Transverse colon (tissue), 3 donors: ENCODE data around the gene PGA3.

Experiments used
- EP300 ChIP-seq: sonication (generic); formaldehyde crosslinking; IDR thresholded peaks from one replicate; pipeline ENCODE4 v1.6.1; 2017; ENCODE audit warnings: antibody characterized with exemption, low read depth
- TF ChIP-seq, protein P1 (sequence below), 5 experiments: fragments of 200-600 bp in 3 of 5; fragments of 450-650 bp in 2 of 5; sonication (generic) in 3 of 5; IDR thresholded peaks; 1 replicate in 2 of 5; 2 replicates in 3 of 5; pipeline ENCODE4 v1.5.1; 2016 to 2017; ENCODE audit warnings: antibody characterized with exemption in 5 of 5, inconsistent platforms in 3 of 5, mild to moderate bottlenecking in 2 of 5, moderate library complexity in 1 of 5

- no peak for TF ChIP-seq EP300
- TF ChIP-seq, protein P1, sequence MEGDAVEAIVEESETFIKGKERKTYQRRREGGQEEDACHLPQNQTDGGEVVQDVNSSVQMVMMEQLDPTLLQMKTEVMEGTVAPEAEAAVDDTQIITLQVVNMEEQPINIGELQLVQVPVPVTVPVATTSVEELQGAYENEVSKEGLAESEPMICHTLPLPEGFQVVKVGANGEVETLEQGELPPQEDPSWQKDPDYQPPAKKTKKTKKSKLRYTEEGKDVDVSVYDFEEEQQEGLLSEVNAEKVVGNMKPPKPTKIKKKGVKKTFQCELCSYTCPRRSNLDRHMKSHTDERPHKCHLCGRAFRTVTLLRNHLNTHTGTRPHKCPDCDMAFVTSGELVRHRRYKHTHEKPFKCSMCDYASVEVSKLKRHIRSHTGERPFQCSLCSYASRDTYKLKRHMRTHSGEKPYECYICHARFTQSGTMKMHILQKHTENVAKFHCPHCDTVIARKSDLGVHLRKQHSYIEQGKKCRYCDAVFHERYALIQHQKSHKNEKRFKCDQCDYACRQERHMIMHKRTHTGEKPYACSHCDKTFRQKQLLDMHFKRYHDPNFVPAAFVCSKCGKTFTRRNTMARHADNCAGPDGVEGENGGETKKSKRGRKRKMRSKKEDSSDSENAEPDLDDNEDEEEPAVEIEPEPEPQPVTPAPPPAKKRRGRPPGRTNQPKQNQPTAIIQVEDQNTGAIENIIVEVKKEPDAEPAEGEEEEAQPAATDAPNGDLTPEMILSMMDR (IDR thresholded peaks at IDR 0.05) = no peak
Measured at GRCh38 chr11:61171907-61172306, 31.4 kb upstream of the PGA3 start.
